HepG2 (cell line): Measurements from ENCODE around the gene S100A5.

Experiments
- EP300 ChIP-seq, 3 experiments: sonication (generic) in 1 of 3; formaldehyde crosslinking in 1 of 3; IDR thresholded peaks; 2 replicates each; pipeline versions ENCODE4 v1.5.1 to v1.6.1; 2011 to 2020; ENCODE audit warnings: low read depth in 2 of 3, low read length in 2 of 3, borderline replicate concordance in 1 of 3, improper control_type of control experiment in 1 of 3, mild to moderate bottlenecking in 1 of 3, missing genetic modification reagents in 1 of 3, moderate library complexity in 1 of 3
- POLR2A ChIP-seq, 2 experiments: IDR thresholded peaks; 2 replicates each; pipeline ENCODE4 v1.6.1; 2011; ENCODE audit warnings: low read depth in 2 of 2, low read length in 2 of 2, mild to moderate bottlenecking in 1 of 2, moderate library complexity in 1 of 2; ENCODE audit not compliant: insufficient read depth in 1 of 2
- ZNF556 ChIP-seq: sonication (generic); formaldehyde crosslinking; IDR thresholded peaks from 2 replicates; pipeline ENCODE4 v1.4.0; 2020; ENCODE audit warnings: mild to moderate bottlenecking, missing genetic modification reagents, borderline replicate concordance

- TF ChIP-seq ZNF556 = no peak
- no peak for TF ChIP-seq EP300 (IDR thresholded peaks at IDR 0.05; ENCODE audit: low read depth in 2 of 2, low read length in 2 of 2)
- no peak for TF ChIP-seq EP300 (CRISPR knock-in tag; IDR thresholded peaks at IDR 0.05; ENCODE audit: borderline replicate concordance)
- no peak for TF ChIP-seq POLR2A (IDR thresholded peaks at IDR 0.05; ENCODE audit: insufficient read depth in 1 of 2, low read depth in 2 of 2, low read length in 2 of 2)
Measured at GRCh38 chr1:153509036-153509435, 31.7 kb downstream of the S100A5 start.
